ENCODE data around the gene PLA2G1B. TPM values are rescaled to one million over a fixed set of nuclear protein-coding genes. Genes with fewer than 3 reads are reported as not detected.

The PLA2G1B gene
- total RNA-seq, 4 donors from 2014 or later, result not detected

- Histone ChIP-seq H3K27me3 (peaks cover 2 to 46% (median 15%) of the 10 kb centered on the region in 4 donors), H3K4me1 (peaks cover 20 to 33% (median 28%) of the 10 kb centered on the region in 4 donors), H3K4me3 (no peak overlapping the region), H3K9me3 (no peaks in the 10 kb centered on the region), H3K36me3 (peaks cover 0 to 8% (median 0%) of the 10 kb centered on the region in 4 donors), H3K27ac (replicated peaks in 1 of 4) (no peak overlapping the region)
- DNase-seq (ENCODE audit: extremely low spot score), result no peak
- WGBS, result 79% methylated on average over 6 of the region's 6 CpGs
- TF ChIP-seq POLR2A (IDR thresholded peaks at IDR 0.05; ENCODE audit: low read depth) (no peak), POLR2AphosphoS5 (IDR thresholded peaks at IDR 0.05) (no peak), EP300 (IDR thresholded peaks at IDR 0.05) (no peak), CTCF (IDR thresholded peaks at IDR 0.05) (no peak)
- intact Hi-C loops (cut with DNase I), result no loop called here
Measured at GRCh38 chr12:120364487-120364886, 36.9 kb upstream of the PLA2G1B start.

GRCh38 chr12:120363274-120363855 lies 35.8 kb upstream of the PLA2G1B start:
- Histone ChIP-seq H3K36me3 (peaks cover 0 to 8% (median 0%) of the 10 kb centered on the region in 4 donors), H3K4me3 (no peak overlapping the region), H3K27ac (replicated peaks in 1 of 4) (no peak overlapping the region), H3K27me3 (peaks cover 0 to 38% (median 9%) of the 10 kb centered on the region in 4 donors), H3K9me3 (no peaks in the 10 kb centered on the region), H3K4me1 (peaks cover 18 to 24% (median 21%) of the 10 kb centered on the region in 4 donors)
- DNase-seq (ENCODE audit: extremely low spot score), result no peak
- 88% methylated on average over 7 of the region's 9 CpGs for WGBS
- no peak for TF ChIP-seq POLR2AphosphoS5 (IDR thresholded peaks at IDR 0.05)
- no peak for TF ChIP-seq EP300 (IDR thresholded peaks at IDR 0.05)
- no peak for TF ChIP-seq POLR2A (IDR thresholded peaks at IDR 0.05; ENCODE audit: low read depth)
- no peak for TF ChIP-seq CTCF (IDR thresholded peaks at IDR 0.05)
- intact Hi-C loops (cut with DNase I), result no loop called here

GRCh38 chr12:120362516-120363273 lies 35.1 kb upstream of the PLA2G1B start:
- no peak overlapping the region for H3K27ac ChIP-seq (replicated peaks in 1 of 4)
- H3K27me3 ChIP-seq, result peaks cover 0 to 31% (median 3%) of the 10 kb centered on the region in 4 donors
- intact Hi-C loops (cut with DNase I), result no loop called here

GRCh38 chr12:120361506-120362208 lies 34.1 kb upstream of the PLA2G1B start:
- H3K27ac ChIP-seq (replicated peaks in 1 of 4), result peak overlapping the region in 3 of 4 donors; percentile 3 to 69 (median 63)
- no CpG with 5 or more reads among the region's 56 CpGs for WGBS
- peaks cover 0 to 8% (median 0%) of the 10 kb centered on the region in 4 donors for H3K36me3 ChIP-seq
- H3K27me3 ChIP-seq, result peaks cover 0 to 21% (median 0%) of the 10 kb centered on the region in 4 donors
- peaks cover 8 to 16% (median 14%) of the 10 kb centered on the region in 4 donors for H3K4me1 ChIP-seq
- peak overlapping the region; percentile 38 to 60 (median 56) for H3K4me3 ChIP-seq
- intact Hi-C loops (cut with DNase I), result no loop called here
- H3K9me3 ChIP-seq, result no peaks in the 10 kb centered on the region
- TF ChIP-seq POLR2A (IDR thresholded peaks at IDR 0.05; ENCODE audit: low read depth), result no peak
- DNase-seq (ENCODE audit: extremely low spot score), result no peak

More at GRCh38 chr12:120362516-120363273, 35.1 kb upstream of the PLA2G1B start:
- TF ChIP-seq CTCF (IDR thresholded peaks at IDR 0.05), result no peak
- TF ChIP-seq POLR2AphosphoS5 (IDR thresholded peaks at IDR 0.05), result no peak
- no peak for TF ChIP-seq POLR2A (IDR thresholded peaks at IDR 0.05; ENCODE audit: low read depth)
- TF ChIP-seq EP300 (IDR thresholded peaks at IDR 0.05), result no peak
- H3K36me3 ChIP-seq, result peaks cover 0 to 8% (median 0%) of the 10 kb centered on the region in 4 donors
- no peaks in the 10 kb centered on the region for H3K9me3 ChIP-seq
- 87% methylated on average over 11 of the region's 14 CpGs for WGBS
- no peak for DNase-seq (ENCODE audit: extremely low spot score)
- peaks cover 11 to 17% (median 16%) of the 10 kb centered on the region in 4 donors for H3K4me1 ChIP-seq
- H3K4me3 ChIP-seq, result no peak overlapping the region

GRCh38 chr12:120359128-120359527 lies 31.5 kb upstream of the PLA2G1B start:
- no peak for DNase-seq (ENCODE audit: extremely low spot score)
- no peak overlapping the region for H3K4me3 ChIP-seq
- no peak for TF ChIP-seq EP300 (IDR thresholded peaks at IDR 0.05)
- TF ChIP-seq POLR2A (IDR thresholded peaks at IDR 0.05; ENCODE audit: low read depth), result no peak
- TF ChIP-seq POLR2AphosphoS5 (IDR thresholded peaks at IDR 0.05), result no peak
- TF ChIP-seq CTCF (IDR thresholded peaks at IDR 0.05), result no peak
- H3K9me3 ChIP-seq, result no peaks in the 10 kb centered on the region
- H3K27me3 ChIP-seq, result peaks cover 0 to 18% (median 0%) of the 10 kb centered on the region in 4 donors
- no peak overlapping the region for H3K27ac ChIP-seq (replicated peaks in 1 of 4)
- intact Hi-C loops (cut with DNase I), result no loop called here
- 92% methylated on average over 1 of the region's 1 CpG for WGBS
- peaks cover 0 to 16% (median 0%) of the 10 kb centered on the region in 4 donors for H3K36me3 ChIP-seq
- H3K4me1 ChIP-seq, result peaks cover 8 to 18% (median 14%) of the 10 kb centered on the region in 4 donors
